Esophagus muscularis mucosa (tissue), 3 donors: ENCODE data around the gene AMIGO1.

ENCODE experiments used
- CTCF ChIP-seq, 3 experiments: fragments of 200-600 bp in 2 of 3; fragments of 450-650 bp in 1 of 3; sonication (generic) in 2 of 3; IDR thresholded peaks; one replicate each; pipeline ENCODE4 v1.5.1; 2017 to 2019; ENCODE audit warnings: antibody characterized with exemption in 3 of 3, mild to moderate bottlenecking in 2 of 3, moderate library complexity in 1 of 3
- POLR2A ChIP-seq: fragments of 450-650 bp; IDR thresholded peaks from one replicate; pipeline ENCODE4 v1.6.1; 2017; ENCODE audit warnings: antibody characterized with exemption, moderate library complexity, mild to moderate bottlenecking, low read depth
- POLR2AphosphoS5 ChIP-seq, 2 donors: sonication (generic); formaldehyde crosslinking; IDR thresholded peaks; one replicate each; pipeline ENCODE4 v1.6.1; 2017; ENCODE audit warnings: antibody characterized with exemption in 2 of 2

GRCh38 chr1:109504974-109505373 is 4.6 kb downstream of the AMIGO1 start:
- TF ChIP-seq CTCF (IDR thresholded peaks at IDR 0.05) (no peak), POLR2A (no peak), POLR2AphosphoS5 (IDR thresholded peaks at IDR 0.05) (no peak)
